GF-D8 (cell line): ENCODE data around the gene OLFML2A.

Experiments
- DNase-seq: peaks from one replicate; lab custom pipeline; 2025; lab: John Stamatoyannopoulos, UW

Gene OLFML2A

DNA sequence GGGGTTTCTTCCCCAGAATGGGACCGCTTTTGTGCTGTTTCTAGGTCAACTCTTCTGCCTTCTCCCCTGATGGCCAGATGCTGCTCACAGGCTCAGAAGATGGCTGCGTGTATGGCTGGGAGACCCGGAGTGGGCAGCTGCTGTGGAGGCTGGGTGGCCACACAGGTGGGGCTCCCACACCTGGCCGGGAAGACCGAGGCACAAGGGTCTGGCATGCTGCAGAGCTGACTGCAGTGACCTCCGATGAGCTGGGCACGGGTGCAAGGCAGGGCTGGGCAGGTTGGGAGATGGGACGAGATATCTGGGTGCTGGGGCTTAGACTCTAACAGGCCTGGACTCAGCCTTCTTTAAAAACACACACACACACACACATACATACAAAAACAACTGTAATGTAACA lies 77.2 kb downstream of the OLFML2A start:
- no peak for DNase-seq

DNA sequence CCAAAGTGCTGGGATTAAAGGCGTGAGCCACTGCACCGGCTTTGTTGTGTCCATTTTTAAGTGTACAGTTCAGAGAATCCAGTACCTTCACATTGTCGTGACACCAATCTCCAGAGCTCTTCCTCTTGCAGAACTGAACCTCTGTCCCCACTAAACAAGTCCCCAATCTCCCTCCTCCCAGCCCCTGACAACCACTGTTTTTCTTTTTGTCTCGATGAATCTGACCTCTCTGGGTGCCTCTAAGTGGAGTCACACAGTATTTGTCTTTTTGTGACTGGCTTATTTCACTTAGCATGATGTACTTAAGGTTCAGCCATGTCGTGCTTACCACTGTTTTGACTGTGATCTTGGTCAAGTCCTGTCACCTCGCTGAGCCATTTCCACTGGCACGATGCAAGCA lies 77.9 kb downstream of the OLFML2A start:
- DNase-seq = no peak

DNA sequence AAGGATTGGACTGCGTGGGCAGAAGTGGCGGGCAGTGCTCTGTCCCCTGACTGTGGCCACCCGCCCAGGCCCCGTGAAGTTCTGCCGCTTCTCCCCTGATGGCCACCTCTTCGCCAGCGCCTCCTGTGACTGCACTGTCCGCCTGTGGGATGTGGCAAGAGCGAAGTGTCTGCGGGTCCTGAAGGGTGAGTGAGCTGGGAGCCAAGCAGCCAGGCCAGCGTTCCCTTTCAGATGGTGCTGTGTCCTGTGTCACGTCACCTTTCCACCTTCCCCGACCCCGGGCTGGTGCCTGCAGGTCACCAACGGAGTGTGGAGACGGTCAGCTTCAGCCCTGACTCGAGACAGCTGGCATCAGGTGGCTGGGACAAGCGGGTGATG lies 78.6 kb downstream of the OLFML2A start:
- DNase-seq = no peak

DNA sequence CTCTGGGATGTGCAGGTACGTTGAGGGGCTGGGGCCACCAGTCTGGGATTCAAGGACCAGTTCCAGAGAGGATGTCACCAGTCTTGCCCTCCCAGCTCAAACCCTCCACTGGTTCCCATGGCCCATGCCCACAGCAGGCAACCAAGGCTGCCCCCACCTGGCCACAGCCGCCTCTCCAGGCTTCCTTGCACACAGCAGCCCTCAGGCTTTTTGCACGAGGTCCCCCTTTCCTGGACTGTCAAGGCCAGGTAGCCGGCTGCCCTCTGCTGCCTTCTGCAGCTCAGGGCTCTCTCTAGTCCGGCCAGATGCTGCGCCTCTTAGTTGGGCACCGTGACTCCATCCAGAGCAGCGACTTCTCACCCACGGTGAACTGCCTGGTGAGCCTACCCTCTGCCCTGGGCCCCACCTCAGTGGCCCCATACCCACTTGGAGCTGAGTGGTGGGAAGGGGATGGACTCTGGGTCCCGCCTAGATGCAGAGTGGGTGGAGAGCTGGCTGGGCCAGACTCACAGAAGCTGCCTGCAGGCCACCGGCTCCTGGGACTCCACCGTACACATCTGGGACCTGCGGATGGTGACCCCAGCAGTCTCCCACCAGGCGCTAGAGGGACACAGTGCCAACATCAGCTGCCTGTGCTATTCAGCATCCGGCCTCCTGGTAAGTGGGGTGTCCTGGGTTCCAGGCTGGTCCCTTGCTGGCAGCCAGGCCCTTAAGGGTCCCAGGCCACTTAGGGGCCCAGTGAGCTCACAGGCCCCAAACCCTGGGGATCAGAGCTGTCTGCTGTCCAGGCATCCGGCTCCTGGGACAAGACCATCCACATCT lies 79.2 kb downstream of the OLFML2A start:
- DNase-seq = no peak

DNA sequence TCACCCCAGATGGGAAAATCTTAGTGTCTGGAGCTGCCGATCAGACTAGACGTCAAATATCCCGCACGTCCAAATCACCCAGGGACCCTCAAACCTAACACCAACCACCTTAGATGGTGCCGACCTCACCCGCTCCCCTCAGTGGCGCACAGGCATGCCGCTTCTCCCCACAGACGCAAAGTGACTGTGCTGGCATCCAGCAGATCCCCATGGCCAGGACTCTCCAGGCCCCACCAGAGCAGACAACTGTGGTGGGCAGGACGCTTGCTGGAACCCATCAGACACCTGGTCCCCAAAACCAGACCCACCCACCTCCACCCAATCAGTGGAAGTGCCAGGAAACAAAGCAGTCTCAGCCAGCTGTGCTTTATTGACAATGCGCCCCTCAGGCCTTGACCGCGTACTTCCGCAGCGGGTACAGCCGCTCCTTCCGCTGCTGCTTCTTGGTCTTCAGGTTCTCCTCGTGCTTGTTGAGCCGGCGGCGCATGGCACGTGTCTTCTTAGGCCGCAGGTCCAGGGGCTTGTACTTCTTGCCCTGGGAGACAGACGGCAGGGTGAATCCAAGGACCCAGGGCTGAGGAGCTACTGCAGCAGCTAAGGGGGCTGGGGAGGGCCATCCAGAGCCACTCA lies 80.7 kb downstream of the OLFML2A start:
- DNase-seq = no peak

DNA sequence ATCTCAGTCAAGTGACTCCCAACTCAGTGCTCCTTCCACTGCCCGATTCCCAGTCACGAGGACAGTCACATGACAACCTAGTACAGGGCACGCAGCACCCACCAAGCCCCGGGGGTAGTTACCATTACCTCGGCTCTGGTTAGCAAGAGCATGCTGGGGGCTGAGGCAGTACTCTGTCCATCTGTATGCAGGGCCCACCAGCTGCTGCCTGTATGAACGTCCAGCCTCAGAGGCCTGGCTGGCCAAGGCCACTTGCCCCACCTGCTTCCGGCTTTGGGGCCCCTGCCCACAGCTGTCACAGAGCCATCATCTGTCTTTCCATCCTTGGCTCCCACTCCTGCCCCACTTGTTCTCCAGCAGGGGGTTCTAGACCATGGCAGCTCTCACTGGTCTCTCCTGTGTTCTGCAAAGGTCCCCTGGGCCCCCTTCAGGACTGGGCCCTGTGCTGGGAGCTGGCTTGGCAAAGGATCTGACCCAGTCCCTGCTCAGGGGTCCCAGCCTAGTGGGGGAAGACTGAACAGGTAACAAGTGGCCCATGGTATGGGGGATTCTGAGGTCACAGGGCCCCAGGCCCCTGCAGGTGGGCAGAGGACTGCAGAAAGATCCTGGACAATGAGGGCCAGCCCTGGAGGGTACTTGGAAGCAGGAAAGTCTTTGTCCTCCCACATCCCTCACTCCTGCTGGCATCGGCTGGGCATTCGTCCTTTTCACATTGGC lies 81.6 kb downstream of the OLFML2A start:
- DNase-seq = no peak

DNA sequence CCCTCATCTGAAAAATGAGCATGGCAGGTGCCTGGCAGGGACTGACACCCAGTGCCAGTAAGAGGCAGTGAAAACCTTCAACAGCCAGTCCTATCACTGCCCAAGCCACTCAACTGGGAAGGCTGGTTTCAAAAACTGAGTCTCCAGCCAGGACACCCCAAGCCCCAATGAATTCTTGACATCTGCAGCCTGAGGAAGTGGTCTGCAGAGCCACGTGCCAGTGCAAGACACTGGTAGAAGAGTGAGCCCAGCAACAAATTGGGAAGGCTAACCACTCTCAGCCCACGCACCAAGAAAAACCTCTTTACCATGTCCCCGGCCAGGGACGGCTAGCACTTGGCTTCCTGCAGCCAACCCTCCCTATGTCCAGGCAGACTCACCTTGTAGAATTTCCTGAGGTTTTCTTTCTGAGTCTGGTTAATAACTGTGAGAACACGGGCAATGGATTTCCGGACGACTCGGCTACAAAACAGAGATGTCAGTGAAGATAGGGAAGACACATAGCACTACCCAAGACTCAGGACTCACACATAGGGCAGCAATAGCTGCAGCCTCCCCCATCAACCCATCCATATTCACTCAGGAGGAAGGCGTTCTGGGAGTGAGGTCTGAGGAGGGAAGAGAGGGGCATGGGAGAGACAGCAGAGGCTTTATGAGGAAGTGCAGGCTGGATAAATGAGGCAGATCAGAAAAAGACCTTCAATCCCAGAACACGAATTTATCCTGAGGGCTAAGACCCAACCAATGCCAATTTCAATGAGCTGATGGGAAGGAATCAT lies 83.1 kb downstream of the OLFML2A start:
- DNase-seq = no peak

DNA sequence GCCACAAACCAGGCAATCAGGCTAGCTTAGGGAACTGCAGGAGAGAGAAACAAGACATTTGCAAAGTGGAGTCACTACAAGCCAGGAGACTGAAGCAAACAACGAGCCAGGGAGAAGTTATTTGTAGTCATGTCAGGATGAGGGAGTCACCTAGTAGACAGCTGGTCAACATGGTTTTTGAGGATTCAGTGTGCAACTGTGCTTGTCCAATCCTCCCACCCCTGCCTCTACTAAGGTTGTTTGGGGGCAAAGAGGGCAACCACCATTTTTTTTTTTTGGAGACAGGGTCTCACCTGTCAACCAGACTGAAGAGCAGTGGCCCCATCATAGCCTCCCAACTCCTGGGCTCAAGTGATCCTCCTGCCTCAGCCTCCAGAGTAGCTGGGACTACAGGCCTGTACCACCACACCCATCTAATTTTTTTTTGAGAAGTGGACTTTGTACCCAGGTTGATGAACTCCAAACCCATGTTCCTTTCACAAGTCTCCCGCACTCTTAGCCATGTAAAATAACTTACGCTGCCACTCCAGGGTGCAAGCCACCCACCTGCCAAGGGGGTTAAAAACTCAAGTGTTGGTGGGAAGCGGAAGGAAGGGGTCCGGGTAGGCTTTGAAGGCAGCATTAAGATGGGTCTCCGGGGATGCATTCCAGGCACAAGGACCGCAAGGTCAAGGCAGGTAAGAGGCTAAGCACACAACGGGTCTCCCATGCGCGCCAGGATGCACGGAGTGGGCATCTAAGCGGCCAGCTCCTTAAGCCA lies 83.8 kb downstream of the OLFML2A start:
- no peak for DNase-seq

DNA sequence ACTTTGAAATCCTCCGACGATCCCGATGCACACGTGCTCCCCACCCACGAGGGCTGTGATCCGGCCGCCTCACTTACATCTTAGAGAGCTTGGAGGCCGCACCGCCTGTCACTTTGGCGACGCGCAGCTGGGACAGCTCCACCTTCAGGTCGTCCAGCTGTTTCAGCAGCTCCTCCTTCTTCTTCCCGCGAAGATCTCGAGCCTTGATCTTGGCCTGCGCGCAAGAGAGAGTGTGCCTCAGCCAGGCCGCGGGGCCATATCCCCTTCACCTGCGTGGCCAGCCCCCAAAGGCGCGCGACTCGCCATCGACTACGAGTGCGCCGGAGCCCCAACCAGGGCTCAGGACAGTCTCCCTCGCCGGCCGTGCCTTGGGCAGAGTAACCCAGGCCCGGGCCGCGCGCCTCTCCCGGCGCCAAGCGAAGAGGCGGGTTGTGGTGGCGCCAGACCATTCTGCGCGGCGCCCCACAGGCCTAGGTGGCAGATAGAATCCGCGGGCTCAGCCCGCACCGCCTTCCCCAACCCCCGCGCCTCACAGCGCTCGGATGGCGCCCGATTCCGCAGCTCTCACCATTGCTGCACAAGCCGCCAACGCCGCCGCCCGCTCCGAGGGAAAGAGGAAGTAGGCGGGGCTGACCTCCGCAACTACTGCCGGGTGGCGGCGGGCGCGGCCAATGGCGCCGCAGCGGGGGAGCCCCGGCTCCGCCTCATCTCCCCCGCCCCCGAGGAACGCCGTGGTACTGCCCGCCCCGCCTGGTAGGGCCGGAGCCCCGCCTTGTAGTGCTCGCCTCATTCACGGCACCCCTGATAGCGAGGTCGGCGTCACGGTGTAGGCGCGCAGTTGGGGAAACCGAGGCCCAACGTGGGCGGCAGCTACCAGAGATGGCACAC lies 84.7 kb downstream of the OLFML2A start, which contains the start of the genes ARPC5L and RPL35:
TSS of gene ARPC5L (plus strand) at position 789 of the 888 bp plus-strand sequence. CDS start 7,161 bp downstream, outside the sequence.
TSS of gene RPL35 (minus strand) at position 616 of the 888 bp plus-strand sequence. CDS start at position 571, 45 bp downstream.
- peak; percentile 80 for DNase-seq

DNA sequence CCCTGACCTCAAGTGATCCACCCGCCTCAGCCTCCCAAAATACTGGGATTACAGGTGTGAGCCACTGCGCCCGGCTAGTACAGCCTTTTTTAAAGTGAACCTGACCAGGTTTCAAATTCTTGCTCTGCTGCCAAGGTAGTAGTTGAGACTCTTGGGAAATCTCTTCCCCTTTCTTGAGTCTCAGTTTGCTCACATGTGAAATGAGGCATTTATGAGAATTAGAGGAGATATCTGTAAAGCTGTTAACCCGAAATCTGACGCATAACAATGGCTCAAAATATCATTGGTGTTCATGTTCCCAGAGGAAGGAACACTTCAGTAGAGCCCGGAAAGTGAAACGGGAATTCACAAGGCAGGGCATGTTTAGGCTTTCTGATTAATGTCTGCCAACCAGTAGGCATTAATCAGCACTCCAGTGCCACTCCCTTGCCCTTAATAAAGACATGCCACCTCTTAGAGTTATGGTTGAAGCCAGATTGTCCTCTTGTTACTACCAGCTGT lies 86.5 kb downstream of the OLFML2A start:
- no peak for DNase-seq
